Stimulated activated naive CD8-positive, alpha-beta T cell treated with anti-CD3 and anti-CD28 coated beads, Interleukin-15, Interleukin-2, amounts not matched to agents 100 U/mL and 50 U/mL, for 24 hours (primary cell): ENCODE results near the gene PABPC3.
A peak's percentile ranks its signal among the peaks of the same experiment; 100 is the strongest.

Source experiments
- ATAC-seq: fragments of 150-1000 bp; cut with Tn5 transposase; one replicate; pipeline ENCODE4 v1.10.0; 2021
- DNase-seq: peaks from one replicate; pipeline ENCODE4 v3.0.0; 2021

PABPC3 gene

DNA sequence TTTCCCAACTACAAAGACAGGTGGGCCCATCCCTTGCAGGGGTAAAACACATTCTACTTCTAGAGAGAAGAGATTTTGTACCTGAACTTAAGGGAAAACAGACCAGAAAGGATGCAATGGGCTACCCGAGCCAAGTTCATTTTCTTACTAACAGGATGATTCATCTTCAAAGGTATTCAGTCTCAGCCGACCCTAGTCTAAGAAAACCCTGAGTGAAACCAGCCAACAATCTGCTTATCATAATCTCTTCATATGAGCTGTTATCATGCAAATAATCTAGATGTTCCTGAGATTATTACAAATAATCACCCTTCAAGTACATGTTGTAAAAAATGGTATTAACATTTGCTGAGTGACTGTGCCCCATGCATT is 15.6 kb downstream of the PABPC3 start:
- DNase-seq (no peak), ATAC-seq (no peak)

DNA sequence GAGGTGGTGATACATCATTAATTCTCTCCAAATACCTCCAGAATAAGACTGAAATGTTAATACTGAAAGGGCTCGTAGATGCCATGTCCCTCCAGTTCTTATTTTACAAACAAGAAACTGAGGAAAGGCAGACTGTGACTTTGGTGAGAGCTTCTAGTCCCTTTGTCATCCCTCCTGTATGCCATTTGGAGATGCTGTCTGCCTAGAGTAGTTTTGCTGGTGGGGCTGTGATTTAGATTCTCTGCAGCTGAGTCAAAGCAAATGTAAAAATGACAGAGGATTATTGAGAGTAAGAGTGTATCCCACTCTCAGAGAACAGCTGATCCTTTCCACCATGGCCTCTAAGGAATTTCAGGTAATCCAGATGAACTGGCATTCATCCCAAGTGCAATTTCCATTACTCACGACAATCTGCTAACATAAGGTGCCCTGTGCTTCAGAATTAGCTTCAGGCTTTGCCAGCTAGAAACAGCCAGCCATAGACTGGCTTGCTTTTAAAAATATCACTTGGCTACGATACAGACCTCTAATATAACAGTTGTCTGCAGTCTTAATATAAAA is 16.8 kb downstream of the PABPC3 start:
- ATAC-seq (no peak), DNase-seq (no peak)

DNA sequence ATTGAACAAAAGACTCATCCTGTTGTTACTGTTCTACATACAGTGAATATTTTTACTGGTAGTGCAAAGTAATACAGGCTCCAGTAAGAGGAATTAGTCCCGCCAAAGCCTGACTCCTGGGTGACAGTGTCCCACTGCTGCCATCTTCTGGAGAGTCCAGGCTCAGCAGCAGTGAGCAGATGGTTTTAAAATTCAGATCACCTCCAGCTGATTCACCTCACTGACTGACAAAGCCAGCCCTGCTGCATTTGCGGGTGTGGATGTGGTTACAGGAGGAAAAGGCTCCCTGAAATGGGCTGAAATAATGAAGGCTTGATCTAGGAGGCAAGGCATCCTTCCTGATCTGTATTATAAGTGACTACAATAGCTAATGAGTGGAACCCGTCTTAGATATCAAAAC is 18.3 kb downstream of the PABPC3 start:
- ATAC-seq (peak; percentile 71), DNase-seq (peak; percentile 69)

DNA sequence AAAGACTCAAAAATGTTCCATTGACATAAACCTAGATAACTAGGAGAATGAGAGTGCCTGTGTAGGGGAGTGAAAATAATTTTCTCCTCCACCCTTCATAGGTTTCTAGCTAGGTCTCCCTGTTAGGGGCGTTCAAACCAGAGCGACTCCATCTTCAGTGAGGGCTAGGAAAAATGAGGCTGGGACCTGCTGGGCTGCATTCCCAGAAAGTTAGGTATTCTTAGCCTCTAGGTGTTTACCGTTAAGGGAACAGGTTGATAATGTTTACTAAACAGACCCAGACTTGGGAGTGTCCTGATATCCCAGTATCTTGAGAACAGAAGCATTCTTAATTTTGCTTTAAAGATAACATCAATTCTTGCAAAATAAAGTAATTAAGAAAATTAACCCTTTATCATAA is 20.1 kb downstream of the PABPC3 start:
- no peak for ATAC-seq
- no peak for DNase-seq

DNA sequence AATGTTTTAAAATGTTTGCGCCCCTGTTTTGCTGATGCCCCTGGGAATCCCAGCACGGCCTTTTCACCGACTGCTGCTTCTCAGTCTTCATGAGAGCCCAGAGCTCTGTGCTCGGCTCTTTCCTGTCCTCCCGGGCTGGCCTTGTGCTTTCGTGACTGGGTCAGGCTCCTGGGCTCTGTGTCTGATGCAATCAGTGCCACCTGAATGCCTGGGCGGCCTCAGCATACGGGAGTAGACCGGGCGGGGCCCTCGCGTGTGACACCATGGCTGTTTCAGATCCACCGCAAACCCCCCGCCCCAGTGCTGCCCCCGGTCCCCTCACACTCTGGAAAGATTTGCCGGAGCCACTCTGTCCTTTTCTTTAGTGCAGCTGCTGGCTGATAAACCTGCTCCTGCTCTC is 21.4 kb downstream of the PABPC3 start:
- no peak for DNase-seq
- ATAC-seq: no peak

DNA sequence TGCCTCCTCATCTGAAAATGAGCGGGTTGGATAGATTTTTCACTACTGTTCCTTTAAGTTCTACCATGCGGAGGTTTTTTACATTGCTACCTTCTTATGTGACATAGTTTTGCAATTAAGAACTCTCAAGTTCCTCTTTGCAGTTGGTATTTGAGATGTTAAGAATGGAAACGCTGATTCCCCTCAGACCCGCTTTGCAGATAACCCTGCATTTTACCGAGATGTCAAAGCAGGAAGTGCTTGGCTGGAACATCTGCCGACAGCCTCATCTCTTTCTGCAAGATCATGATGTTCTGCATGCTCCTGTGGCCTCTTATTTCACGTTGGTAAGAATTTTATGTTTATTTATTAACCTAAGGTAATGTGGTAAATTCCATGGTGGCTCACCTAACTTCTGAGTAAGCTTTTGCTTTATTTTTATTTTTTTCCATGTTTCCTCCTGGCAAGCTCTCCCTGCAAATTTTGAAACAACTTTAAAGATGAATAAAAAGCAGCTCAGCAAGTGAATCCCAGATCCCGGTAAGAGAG is 22.5 kb downstream of the PABPC3 start:
- ATAC-seq (no peak), DNase-seq (no peak)

DNA sequence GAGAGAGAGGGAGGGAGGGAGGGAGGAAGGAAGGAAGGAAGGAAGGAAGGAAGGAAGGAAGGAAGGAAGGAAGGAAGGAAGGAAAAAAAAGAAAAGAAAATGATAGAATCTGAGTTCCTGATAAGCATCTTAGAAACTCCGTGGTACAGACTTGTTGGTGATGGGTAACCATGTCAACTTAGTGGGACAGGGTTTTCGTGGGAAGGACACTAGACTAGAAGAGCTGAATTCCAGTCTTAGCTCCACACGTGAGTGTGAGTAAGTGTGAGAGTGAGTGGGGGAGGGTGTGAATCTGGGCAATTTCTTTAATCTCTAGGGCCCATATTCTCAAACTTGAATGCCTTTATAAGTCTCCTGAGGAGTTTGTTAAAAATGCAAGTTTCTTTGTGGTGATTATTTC is 35.0 kb downstream of the PABPC3 start:
- ATAC-seq (no peak), DNase-seq (no peak)

DNA sequence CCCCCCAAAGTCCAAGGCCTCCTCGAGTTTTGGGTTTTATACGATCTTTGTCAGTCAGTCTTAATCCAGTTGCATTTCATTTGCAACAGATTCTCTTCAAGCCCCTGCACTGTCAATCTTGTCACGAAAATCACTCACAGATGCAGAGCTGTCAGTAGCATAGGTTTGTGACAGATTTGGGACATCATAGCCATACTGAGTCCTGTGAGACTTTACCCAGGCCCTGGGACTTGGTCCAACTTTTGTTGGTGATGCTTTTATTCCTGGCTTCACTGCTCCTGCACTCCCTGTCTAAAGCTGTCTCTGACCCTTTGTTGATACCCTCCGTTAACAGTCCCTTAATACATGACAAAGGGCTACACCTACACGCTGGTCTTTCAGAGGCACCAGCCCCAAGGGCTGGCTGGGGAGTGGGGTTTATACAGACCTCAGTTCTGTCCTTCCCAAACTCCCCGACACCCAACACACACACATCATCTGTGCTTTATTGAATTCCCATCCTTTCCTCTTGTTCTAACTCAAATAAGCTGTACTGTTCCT is 36.0 kb downstream of the PABPC3 start:
- DNase-seq (no peak), ATAC-seq (no peak)

DNA sequence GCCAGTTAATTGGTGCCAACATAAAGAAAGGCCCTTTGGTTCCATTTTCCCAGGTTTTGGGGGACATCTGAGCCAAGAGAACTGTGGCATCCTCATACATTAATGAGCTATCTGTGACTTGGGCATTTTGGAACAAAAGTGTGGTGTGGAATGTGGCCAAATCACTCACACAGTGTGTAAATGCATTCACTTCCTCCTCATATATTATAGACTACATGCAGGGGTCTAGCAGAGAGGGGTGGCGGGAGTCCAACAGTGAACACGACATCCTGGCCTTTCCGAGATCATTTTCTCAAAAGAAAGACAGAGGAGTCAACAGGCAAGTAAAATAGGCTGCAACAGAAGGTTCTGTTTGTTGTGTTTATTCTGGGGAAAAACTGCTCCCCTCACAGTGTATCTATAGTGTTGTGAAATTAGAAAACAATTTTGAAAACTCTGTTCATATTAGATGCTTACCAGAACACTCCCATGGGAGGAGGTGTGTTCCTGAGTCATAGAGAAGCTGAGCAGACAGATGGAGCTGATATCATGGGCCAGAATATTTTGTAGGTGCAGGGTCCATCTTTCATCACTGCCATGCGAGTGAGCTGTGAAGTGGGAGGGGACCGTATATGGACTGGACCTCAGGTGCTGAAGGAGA is 36.9 kb downstream of the PABPC3 start:
- DNase-seq: no peak

DNA sequence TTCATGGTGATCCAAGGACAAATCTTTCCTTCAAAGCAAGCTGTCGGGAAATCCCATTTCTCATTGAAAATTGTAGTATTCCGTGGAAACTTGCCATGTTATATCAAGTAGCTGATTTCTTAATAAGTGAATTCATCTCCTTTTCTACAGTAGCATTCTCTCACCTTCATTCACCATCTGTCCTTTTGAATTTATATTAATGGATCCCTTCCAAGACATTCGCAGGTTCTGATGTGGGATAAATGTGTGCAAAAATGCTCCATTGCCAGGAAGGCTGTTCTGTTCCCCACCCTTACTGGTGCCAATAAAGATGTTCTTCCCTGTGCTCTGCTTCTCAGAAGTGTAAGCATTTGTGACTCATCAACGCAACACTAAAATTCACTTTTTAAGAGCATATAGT is 40.0 kb downstream of the PABPC3 start:
- ATAC-seq (no peak), DNase-seq (no peak)

More for the DNA sequence above, 36.9 kb downstream of the PABPC3 start:
- no peak for ATAC-seq

DNA sequence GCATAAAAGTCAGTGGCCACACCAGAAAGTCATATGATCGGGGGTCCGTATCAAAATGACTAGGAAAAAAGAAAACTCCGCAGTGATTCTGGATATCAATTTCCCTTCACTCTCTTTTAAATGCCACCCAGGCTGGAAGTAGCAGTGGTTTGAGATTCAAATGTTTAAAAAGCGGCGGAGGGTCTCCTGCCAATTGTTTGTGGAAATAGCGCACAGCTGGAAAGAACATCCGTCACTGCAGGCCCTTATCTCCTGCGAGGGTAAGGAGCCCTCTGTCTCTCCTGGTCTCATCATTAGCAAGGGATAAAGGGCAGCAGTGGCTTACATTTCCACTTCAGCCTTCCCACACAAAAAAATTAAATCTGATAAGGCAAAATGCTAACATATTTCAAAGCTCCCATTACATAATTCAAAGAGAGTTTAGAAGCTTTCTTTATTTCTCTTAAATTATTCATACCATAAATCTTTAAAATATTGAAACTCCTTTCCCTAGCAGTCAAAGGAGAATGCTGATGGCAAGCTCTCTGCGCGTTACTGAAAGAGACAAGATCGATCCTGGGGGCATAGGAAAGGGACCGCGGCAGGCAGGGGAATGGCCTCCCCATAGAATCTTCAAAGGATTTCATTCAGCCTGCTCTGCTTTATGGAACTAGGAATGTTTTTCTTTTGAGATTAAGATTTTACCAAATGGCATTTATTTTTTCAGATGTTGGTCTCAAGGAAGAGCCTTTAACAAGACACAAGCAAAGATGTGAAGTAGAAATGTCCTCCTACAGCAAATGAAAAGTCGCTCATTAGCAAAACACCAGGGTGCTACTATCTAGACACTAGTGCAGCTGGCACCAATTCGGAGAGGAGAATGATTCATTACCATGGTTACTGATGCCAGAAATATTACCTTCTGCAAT is 41.2 kb downstream of the PABPC3 start:
- DNase-seq: no peak
- no peak for ATAC-seq

DNA sequence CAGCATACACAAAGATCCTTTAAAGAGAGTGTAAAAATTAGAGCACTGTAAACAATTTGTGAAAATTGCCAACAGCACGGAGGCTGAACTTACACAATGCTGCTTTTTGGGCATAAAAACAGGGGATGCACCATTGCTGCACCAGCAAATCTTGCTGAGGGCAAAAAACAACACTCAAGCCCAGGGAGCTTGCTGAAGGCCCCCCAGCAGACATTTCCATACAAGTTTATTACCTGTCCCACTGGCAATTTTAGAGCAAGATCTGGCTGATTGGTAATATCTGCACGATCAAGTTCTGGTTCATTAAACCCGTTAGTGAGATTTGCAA is 41.8 kb downstream of the PABPC3 start:
- ATAC-seq (no peak), DNase-seq (no peak)

DNA sequence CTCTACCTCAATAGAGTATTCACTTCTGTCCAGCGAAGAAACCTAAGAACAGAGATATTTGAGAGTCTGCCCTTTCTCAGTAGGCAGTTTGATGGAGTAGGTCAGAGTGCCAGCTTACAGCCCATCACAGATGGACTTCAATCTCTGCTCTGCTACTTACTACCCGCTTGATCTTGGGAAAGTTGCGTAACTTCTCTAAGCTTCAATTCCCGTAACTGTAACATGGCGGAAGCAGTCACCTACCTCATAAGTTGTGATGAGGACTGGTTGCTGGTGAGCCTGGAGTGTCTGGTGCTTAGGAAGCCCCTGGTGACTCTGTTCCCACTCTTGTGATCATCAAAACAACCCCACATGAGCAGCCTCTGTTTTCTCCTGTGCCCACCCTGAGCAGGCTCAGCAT is 45.1 kb downstream of the PABPC3 start:
- DNase-seq (no peak), ATAC-seq (no peak)

DNA sequence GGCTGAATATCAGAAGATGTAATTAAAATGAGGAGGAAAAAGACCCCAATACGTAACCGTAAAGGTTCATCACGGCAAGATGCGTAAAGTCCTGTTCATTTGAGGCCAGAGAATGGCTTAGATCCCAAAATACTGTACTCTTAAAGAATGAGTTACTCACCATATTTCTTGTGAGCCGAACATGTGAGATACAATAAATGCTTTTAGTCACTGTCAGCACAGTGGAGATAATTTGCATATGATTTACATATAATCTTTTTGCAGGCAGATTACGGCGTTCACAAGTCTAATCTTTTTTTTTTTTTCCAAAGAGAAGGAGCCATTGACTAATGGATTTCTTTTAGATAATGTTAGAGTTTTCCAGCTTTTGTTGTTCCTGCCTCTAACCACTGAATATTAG is 47.8 kb downstream of the PABPC3 start:
- ATAC-seq: no peak
- DNase-seq: no peak

DNA sequence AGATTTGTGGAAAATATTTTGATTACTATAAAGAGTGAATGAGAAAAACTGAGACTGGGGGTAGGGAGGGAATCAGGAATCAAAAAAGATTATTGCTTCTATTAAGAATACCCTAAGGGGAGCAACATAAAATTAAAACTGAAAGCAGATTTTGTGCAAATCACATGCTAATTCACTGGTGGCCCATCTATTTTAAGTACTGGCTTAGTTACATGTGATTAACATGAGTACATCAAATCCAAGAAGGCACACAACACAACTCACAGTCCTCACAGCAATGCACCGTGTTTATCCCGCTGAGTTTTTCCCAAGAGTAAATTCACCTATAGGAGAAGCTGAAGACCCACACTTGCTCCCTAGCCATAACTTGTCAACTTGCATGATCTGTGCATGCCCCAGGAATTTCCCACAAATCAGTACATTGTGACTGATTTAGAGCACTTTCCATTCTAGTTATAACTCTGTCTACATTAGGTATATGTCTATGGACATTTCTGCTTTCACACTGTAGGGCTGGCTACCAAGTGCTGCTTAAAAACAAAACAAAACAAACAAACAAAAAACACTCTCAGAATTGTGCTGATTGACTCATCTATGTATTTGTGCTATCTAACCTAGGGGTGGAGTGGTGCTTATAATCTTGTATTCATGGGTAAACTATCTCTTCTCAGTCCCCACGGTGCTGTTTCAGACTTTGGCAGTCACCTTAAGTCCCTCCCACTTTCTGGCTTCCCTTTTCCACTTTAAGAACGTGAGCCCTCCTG is 51.9 kb downstream of the PABPC3 start:
- ATAC-seq (no peak), DNase-seq (no peak)

DNA sequence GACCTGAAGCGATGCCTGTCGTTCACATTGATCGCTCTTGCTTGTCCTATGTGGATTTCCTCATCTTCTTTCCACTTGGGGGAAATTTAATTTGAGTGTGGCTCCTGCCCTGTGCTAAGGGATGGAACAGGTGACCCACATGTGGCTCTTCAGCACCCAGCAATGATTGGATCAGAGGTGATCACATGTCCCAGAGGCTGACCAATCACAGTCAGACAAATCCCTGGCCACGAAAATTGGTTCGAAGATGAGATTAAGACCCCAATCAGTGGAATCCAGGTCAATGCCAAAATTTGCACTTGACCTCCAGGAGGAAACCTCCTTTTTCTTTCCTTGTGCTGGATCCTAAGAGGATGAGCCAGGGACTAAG is 52.5 kb downstream of the PABPC3 start:
- no peak for ATAC-seq
- DNase-seq: no peak
